HUES6 (cell line): ENCODE data around the gene ICE2.
A peak's percentile ranks its signal among the peaks of the same experiment; 100 is the strongest.

Source experiments
- H3K27ac ChIP-seq: 2 replicates; pipeline ENCODE4 v1.7.0; 2013; ENCODE audit warnings: low read depth, mild to moderate bottlenecking, low read length, inconsistent platforms
- H3K27me3 ChIP-seq: 2 replicates; pipeline ENCODE4 v1.6.1; 2013; ENCODE audit warnings: low read length; ENCODE audit not compliant: control insufficient read depth, insufficient read depth
- H3K36me3 ChIP-seq: 2 replicates; pipeline ENCODE4 v1.6.1; 2013; ENCODE audit warnings: low read length; ENCODE audit not compliant: control insufficient read depth, insufficient read depth
- H3K4me1 ChIP-seq: 2 replicates; pipeline ENCODE4 v1.6.1; 2013; ENCODE audit warnings: low read length; ENCODE audit not compliant: control insufficient read depth, insufficient read depth
- H3K4me3 ChIP-seq: 2 replicates; pipeline ENCODE4 v1.5.1; 2013; ENCODE audit warnings: low read depth, low read length
- H3K9ac ChIP-seq: one replicate; pipeline ENCODE4 v1.6.1; 2013; ENCODE audit warnings: mild to moderate bottlenecking, low read length
- H3K9me3 ChIP-seq: 2 replicates; pipeline ENCODE4 v1.6.1; 2013; ENCODE audit warnings: low read depth, low read length; ENCODE audit not compliant: control insufficient read depth, insufficient read depth

The ICE2 gene, protein sequence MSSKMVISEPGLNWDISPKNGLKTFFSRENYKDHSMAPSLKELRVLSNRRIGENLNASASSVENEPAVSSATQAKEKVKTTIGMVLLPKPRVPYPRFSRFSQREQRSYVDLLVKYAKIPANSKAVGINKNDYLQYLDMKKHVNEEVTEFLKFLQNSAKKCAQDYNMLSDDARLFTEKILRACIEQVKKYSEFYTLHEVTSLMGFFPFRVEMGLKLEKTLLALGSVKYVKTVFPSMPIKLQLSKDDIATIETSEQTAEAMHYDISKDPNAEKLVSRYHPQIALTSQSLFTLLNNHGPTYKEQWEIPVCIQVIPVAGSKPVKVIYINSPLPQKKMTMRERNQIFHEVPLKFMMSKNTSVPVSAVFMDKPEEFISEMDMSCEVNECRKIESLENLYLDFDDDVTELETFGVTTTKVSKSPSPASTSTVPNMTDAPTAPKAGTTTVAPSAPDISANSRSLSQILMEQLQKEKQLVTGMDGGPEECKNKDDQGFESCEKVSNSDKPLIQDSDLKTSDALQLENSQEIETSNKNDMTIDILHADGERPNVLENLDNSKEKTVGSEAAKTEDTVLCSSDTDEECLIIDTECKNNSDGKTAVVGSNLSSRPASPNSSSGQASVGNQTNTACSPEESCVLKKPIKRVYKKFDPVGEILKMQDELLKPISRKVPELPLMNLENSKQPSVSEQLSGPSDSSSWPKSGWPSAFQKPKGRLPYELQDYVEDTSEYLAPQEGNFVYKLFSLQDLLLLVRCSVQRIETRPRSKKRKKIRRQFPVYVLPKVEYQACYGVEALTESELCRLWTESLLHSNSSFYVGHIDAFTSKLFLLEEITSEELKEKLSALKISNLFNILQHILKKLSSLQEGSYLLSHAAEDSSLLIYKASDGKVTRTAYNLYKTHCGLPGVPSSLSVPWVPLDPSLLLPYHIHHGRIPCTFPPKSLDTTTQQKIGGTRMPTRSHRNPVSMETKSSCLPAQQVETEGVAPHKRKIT

DNA sequence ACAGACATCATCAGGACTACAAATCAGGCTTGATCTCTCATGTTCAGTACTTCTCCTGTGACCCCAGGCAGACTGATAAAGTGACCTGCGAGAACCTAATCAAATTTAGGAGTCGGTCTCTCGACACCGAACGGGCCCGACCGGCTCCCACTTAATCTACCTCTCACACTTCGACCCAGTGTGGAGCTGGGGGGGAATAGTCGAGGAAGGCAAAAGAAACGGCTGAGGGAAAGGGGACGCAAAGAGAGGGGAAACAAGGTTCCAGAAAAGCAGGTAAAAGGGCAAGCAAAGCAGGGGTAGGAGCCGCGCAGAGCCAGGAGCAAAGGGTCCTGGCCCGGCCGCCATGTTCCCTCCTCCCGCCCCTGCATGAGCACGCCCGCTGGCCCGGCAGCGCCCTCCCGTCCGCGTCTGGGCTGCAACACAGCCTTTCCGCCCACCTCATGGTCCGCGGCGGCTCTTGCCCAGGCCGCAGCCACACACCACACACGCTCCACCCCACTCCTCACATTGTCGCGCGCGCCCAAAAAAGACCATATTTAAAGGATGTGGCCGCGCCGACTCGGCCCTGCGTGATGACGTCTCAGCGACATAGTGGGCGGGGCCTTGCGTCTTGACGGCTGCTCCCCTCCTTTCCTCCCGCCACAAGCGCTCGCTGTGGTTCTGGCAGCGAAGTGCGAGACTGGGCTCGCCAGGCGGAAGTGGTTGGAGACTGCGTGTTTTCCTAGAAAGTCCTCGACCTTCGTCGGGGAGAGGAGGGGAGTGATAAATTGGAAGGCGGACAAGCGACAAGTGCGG is at the start of gene ICE2:
Gene ICE2 (minus strand): TSS at position 577 of the 795 bp plus-strand sequence. CDS start 1,165 bp downstream, outside the sequence.
- H3K27me3 ChIP-seq = no peaks in the 10 kb centered on the region
- peak within 1 kb of the TSS; percentile 97 for H3K9ac ChIP-seq
- H3K27ac ChIP-seq = peak within 1 kb of the TSS; percentile 80; the same call in 1 of the 2 replicates
- peak within 1 kb of the TSS; percentile 75 for H3K4me3 ChIP-seq
- peaks cover 12% of the 10 kb centered on the region for H3K4me1 ChIP-seq
- no peaks in the 10 kb centered on the region for H3K9me3 ChIP-seq
- peaks cover 26% of the 10 kb centered on the region for H3K36me3 ChIP-seq

DNA sequence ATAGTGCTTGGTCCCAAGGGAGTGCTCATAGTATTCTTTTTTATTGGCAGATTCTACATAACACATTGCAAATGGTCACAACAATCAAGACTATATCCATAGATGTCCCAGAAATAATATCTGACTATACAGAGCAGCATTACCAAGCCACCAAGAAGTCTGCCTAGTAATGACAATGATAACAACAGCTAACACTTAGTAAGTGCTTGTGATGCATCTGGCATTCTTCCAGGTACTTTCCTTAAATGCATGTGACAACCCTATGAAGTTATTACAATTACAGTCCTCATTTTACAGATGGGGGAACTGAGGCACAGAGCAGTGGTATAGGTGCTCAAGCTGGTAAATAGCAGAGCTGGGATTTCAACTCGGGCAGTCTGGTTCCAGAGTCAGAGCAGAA is 49.6 kb upstream of the ICE2 start:
- H3K27me3 ChIP-seq = no peaks in the 10 kb centered on the region
- no peak overlapping the region for H3K27ac ChIP-seq
- no peak overlapping the region for H3K9ac ChIP-seq
- H3K9me3 ChIP-seq = no peaks in the 10 kb centered on the region
- H3K36me3 ChIP-seq = 0 out of 2 replicates have a peak, but pooled peaks cover 3% of the 10 kb centered on the region
- H3K4me3 ChIP-seq = no peak overlapping the region
- no peaks in the 10 kb centered on the region for H3K4me1 ChIP-seq

DNA sequence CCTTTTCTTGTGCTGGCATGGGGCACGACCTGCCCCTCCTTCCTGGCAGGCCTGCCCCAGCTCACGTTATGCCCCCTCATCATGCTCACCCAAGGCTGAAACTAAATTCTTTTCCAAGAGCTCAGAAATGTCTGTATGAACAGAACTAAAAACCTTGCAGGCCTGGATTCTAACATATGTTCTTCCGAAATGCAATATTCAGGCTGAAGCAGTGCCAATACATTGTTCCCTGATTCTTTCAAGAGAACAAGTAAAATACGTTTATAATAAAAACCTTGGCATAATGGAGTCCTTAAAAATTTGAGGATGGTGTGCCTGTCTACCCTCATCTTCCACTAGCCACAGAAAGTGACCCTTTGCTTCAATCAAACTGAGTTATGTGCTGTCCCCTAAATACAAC is 48.5 kb upstream of the ICE2 start:
- Histone ChIP-seq H3K9ac (no peak overlapping the region), H3K4me1 (no peaks in the 10 kb centered on the region)

DNA sequence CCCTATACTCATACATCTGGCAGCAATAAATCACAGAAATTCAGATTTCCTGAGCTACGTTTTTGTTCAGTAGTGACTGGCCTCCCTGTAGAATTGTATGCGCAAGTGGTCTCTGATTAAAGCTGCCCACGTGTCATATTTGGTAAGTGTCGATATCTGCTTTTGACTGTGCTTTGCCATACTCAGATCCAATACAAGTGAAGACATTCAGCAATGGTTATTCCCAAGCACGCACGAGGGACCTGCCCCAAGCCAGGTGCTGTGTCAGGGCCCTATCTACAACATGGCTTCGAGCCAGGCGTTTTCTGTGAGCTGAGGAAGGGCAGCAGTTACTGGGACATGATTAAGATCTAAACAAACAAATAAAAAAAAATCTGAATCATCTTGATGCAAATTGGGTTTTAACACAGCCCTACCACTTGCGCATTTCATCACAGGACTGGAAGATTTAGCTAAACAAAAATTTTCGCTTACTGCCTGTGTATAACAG is 47.2 kb upstream of the ICE2 start:
- 0 out of 2 replicates have a peak, but pooled peaks cover 3% of the 10 kb centered on the region for H3K36me3 ChIP-seq
- H3K4me3 ChIP-seq = no peak overlapping the region
- no peak overlapping the region for H3K27ac ChIP-seq
- no peaks in the 10 kb centered on the region for H3K27me3 ChIP-seq
- no peak overlapping the region for H3K9ac ChIP-seq
- H3K4me1 ChIP-seq = no peaks in the 10 kb centered on the region
- no peaks in the 10 kb centered on the region for H3K9me3 ChIP-seq

More for the DNA sequence above, 48.5 kb upstream of the ICE2 start:
- H3K9me3 ChIP-seq = no peaks in the 10 kb centered on the region
- no peaks in the 10 kb centered on the region for H3K27me3 ChIP-seq
- H3K27ac ChIP-seq = no peak overlapping the region
- H3K36me3 ChIP-seq = 0 out of 2 replicates have a peak, but pooled peaks cover 3% of the 10 kb centered on the region
- H3K4me3 ChIP-seq = no peak overlapping the region

DNA sequence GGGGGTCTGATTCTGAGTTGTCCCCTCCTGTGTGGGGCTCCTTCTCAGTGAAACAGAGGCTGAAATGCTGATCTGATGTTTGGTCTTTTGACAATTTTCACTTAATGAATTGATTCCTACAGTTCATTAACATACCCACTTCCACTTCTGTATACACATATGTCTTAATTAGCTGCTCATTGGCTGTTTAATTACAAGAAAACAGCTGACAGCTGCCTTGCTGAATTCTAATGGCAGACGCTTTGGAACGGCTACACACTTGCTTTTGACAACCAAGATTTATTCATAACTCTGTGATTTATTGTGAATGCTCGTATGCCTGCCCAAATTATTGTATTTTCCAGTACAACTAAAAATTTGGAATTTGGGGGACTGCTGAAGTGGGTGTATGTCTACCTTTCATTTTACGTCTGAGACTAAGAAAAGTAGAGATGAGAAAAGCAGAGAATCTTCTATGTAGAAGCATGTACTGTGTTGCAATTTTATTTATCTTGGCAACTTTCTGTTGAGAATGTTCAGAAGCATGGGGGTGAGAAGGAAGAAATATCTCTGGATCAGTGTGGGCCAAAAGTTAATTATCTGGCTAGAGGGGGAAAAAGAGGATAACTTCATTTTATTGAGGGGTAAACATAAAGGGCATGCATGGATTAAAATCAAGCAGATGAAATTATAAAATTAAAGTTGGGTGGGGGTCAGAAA is 46.5 kb upstream of the ICE2 start:
- Histone ChIP-seq H3K9ac (no peak overlapping the region), H3K4me1 (peaks cover 2% of the 10 kb centered on the region)

DNA sequence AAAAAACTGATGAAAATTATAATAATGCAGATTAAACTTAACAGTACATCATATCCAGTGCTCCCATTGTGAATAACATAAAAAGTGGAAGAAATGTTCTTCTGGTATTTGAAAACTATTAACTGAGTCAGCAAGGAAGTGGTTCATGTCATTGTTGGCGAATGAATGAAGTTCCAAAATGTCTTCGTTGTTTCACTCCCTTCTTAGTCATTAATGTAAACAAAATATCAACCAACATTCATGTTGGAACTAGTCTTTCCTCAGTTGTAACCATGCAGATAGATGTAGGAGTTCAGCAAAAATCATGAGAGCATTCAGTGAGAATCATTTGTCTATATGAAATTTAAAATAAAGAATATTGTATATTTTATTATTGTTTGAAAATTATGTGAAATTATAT is 44.1 kb upstream of the ICE2 start:
- Histone ChIP-seq H3K4me3 (no peak overlapping the region), H3K9ac (no peak overlapping the region), H3K27ac (no peak overlapping the region), H3K36me3 (no peaks in the 10 kb centered on the region), H3K27me3 (no peaks in the 10 kb centered on the region), H3K9me3 (no peaks in the 10 kb centered on the region), H3K4me1 (peaks cover 10% of the 10 kb centered on the region)

More for the DNA sequence above, 46.5 kb upstream of the ICE2 start:
- Histone ChIP-seq H3K27me3 (no peaks in the 10 kb centered on the region), H3K27ac (no peak overlapping the region), H3K9me3 (no peaks in the 10 kb centered on the region), H3K4me3 (no peak overlapping the region), H3K36me3 (0 out of 2 replicates have a peak, but pooled peaks cover 3% of the 10 kb centered on the region)

DNA sequence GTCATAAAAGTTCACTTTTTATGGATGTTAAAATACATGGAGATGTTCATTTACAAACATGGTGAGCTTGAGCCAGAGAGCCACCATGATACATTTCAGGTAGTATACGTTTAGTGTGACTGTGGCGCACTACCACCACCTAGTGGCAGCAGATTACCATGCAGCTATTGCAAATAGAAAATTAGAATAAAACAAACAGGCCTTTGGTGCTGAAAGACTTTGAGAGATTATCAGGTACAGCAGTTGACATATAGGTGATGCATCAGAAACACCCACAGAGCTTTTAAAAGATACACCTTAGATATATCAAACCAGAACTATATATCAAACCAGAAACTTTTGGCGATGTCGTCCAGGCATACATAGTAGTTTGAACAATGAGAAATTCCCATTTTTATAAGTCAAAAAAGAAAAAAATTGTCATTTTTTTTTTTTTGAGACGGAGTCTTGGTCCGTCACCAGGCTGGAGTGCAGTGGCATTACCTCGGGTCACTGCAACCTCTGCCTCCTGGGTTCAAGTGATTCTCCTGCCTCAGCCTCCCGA is 42.0 kb upstream of the ICE2 start:
- H3K4me3 ChIP-seq = no peak overlapping the region
- H3K27me3 ChIP-seq = no peaks in the 10 kb centered on the region
- H3K9me3 ChIP-seq = no peaks in the 10 kb centered on the region
- H3K27ac ChIP-seq = no peak overlapping the region
- peaks cover 10% of the 10 kb centered on the region for H3K4me1 ChIP-seq
- no peak overlapping the region for H3K9ac ChIP-seq
- no peaks in the 10 kb centered on the region for H3K36me3 ChIP-seq

DNA sequence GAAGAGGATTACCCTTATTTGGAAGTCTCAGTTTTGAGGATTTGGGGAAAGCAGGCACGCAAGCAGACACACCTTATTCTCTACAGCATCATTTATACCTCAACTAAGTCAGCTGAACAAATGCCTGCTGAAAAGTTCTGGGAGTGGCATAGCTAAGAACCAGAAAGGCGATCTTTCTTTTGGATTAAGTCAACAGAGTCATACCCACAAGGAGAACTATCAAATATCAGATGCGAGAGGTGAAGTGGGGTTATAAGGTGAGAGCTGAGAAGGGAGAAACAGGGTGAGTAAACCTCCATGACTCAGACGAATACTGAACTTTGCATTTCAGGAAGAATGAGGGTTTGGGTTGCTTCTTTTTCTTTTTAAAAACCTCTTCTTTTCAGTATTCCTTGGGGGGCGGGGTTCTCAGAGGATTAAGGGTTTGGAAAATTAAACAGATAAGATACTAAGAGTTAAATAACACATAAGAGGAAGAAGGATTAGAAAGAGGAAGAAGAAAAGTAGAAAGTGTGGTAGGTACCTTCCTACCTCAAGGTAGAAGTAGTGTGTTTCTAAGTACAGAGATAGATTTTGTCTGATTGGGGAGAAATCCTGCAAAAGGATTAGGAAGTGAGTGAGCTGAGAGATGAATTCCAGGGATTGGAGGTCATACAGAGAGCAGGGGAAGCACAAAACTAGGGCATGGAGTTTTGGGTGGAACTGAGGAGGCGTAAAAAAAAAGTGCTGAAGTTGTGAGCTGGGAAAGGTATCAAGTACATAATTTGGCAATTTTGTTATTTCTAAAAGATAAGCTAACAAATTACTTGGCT is 41.3 kb upstream of the ICE2 start:
- Histone ChIP-seq H3K27me3 (no peaks in the 10 kb centered on the region), H3K27ac (no peak overlapping the region), H3K4me3 (no peak overlapping the region), H3K9me3 (no peaks in the 10 kb centered on the region), H3K36me3 (no peaks in the 10 kb centered on the region), H3K4me1 (peaks cover 10% of the 10 kb centered on the region), H3K9ac (no peak overlapping the region)

DNA sequence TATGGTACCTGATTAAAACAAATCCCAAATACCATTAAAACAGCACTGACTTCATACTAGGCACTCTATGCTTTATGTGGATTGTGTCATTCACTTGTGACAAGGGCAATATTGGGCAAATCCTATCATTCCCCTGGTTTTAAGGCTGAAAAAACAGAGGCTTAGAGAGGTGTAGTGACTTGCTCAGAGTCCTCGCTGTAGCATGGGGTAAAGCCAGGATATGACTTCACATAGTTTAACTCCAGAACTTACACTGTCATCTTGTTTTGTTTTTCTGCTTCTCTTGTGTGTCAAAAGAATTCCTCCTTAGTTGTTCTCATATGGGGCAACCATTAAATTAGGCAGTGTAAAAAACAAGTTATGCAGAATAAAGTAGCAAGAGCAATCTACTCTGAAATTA is 40.3 kb upstream of the ICE2 start:
- H3K36me3 ChIP-seq = no peaks in the 10 kb centered on the region
- no peak overlapping the region for H3K9ac ChIP-seq
- no peaks in the 10 kb centered on the region for H3K27me3 ChIP-seq
- H3K27ac ChIP-seq = no peak overlapping the region
- no peaks in the 10 kb centered on the region for H3K9me3 ChIP-seq
- peaks cover 10% of the 10 kb centered on the region for H3K4me1 ChIP-seq
- H3K4me3 ChIP-seq = no peak overlapping the region
